ENCODE data around the gene NXN.

DNA sequence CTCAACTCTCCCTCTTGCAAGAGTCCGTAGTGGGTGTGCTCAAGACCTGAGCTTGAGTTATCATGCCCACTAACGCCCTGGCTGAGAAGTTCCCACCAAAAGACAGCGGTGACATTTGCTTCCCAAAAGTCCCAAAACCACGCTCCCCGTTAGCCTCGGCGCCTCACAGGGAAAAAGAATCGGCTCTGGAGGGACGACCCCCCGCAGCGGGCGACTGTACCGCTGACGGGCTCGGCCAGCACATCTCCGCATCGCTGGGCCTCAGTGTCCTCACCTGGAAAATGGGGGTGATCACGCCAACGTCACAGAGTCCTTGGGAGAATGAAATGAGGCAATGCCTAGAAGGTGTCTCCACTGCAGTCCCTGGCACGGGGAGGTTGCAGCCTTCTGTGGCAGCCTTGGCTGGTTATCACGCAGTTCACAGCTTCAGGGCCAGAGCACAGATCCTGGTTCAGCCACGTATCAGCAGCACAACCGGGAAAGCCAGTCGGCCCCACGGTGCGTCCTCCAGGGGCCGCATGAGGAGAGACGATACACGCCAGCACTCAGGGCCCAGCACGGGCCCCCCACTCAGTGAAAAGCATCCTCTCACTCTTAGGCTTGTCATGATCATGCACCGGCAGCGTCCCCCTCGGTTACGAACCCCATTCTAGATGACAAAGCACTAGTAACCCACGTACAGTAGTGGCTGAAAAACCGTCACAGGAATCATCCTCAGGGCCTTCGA is 32.9 kb downstream of the NXN start:
- no peak for TF ChIP-seq EZH2 (IDR thresholded peaks at IDR 0.05; ENCODE audit: low read length, unreplicated experiment)
- TF ChIP-seq, protein P1, sequence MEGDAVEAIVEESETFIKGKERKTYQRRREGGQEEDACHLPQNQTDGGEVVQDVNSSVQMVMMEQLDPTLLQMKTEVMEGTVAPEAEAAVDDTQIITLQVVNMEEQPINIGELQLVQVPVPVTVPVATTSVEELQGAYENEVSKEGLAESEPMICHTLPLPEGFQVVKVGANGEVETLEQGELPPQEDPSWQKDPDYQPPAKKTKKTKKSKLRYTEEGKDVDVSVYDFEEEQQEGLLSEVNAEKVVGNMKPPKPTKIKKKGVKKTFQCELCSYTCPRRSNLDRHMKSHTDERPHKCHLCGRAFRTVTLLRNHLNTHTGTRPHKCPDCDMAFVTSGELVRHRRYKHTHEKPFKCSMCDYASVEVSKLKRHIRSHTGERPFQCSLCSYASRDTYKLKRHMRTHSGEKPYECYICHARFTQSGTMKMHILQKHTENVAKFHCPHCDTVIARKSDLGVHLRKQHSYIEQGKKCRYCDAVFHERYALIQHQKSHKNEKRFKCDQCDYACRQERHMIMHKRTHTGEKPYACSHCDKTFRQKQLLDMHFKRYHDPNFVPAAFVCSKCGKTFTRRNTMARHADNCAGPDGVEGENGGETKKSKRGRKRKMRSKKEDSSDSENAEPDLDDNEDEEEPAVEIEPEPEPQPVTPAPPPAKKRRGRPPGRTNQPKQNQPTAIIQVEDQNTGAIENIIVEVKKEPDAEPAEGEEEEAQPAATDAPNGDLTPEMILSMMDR (conservative IDR thresholded peaks at IDR 0.05; ENCODE audit: low read depth, low read length): no peak
- no peak for TF ChIP-seq EZH2phosphoT487 (IDR thresholded peaks at IDR 0.05; ENCODE audit: borderline replicate concordance, low read length)
